H1 (cell line): ENCODE results near the gene PGBD5.

ENCODE experiments used
- ATF3 ChIP-seq: IDR thresholded peaks from 2 replicates; pipeline ENCODE4 v1.6.1; 2011; ENCODE audit warnings: low read depth, mild to moderate bottlenecking, low read length; ENCODE audit not compliant: insufficient read depth
- CHD2 ChIP-seq: IDR thresholded peaks from 2 replicates; pipeline ENCODE4 v1.6.1; 2012; ENCODE audit warnings: low read length, improper control_type of control experiment
- CTCF ChIP-seq, 3 experiments: IDR thresholded peaks; 1 replicate in 2 of 3; 2 replicates in 1 of 3; pipeline versions ENCODE4 v1.5.1 to v1.6.1; 2011; ENCODE audit warnings: low read length in 3 of 3, mild to moderate bottlenecking in 3 of 3, inconsistent platforms in 2 of 3, low read depth in 1 of 3, moderate library complexity in 1 of 3; ENCODE audit not compliant: insufficient read depth in 1 of 3; ENCODE audit errors: control extremely low read depth in 1 of 3
- EGR1 ChIP-seq: IDR thresholded peaks from 2 replicates; pipeline ENCODE4 v1.6.1; 2011; ENCODE audit warnings: low read depth, low read length, borderline replicate concordance
- EZH2 ChIP-seq: fragments of 200-600 bp; sonication (generic); IDR thresholded peaks from 2 replicates; pipeline ENCODE4 v1.7.1; 2012; ENCODE audit warnings: low read depth, mild to moderate bottlenecking, moderate library complexity, low read length, inconsistent platforms; ENCODE audit not compliant: severe bottlenecking
- HDAC2 ChIP-seq, 2 experiments: fragments of 300-600 bp in 1 of 2; sonication (generic) in 1 of 2; IDR thresholded peaks; 2 replicates each; pipeline ENCODE4 v1.6.1; 2011 to 2012; ENCODE audit warnings: low read depth in 2 of 2, low read length in 2 of 2, mild to moderate bottlenecking in 2 of 2, moderate library complexity in 2 of 2, borderline replicate concordance in 1 of 2, inconsistent platforms in 1 of 2
- HDAC6 ChIP-seq: IDR thresholded peaks from one replicate; pipeline ENCODE4 v1.7.1; 2012; ENCODE audit warnings: low read depth, mild to moderate bottlenecking, inconsistent platforms, low read length, moderate library complexity
- POLR2A ChIP-seq, 2 experiments: IDR thresholded peaks; 1 replicate in 1 of 2; 2 replicates in 1 of 2; pipeline ENCODE4 v1.6.1; 2011; ENCODE audit warnings: low read depth in 2 of 2, low read length in 2 of 2, mild to moderate bottlenecking in 2 of 2; ENCODE audit errors: control extremely low read depth in 1 of 2
- POLR2AphosphoS5 ChIP-seq: IDR thresholded peaks from 2 replicates; pipeline ENCODE4 v1.6.1; 2011; ENCODE audit warnings: low read depth, low read length
- RBBP5 ChIP-seq: IDR thresholded peaks from 2 replicates; pipeline ENCODE4 v1.7.1; 2012; ENCODE audit warnings: low read depth, mild to moderate bottlenecking, inconsistent platforms, low read length, moderate library complexity, borderline replicate concordance
- SIN3A ChIP-seq, 2 experiments: IDR thresholded peaks in 1 of 2; conservative IDR thresholded peaks in 1 of 2; 2 replicates each; pipeline ENCODE4 v1.6.1; 2011 to 2012; ENCODE audit warnings: low read length in 2 of 2, improper control_type of control experiment in 1 of 2, low read depth in 1 of 2, mild to moderate bottlenecking in 1 of 2
- TCF12 ChIP-seq: IDR thresholded peaks from 2 replicates; pipeline ENCODE4 v1.6.1; 2011; ENCODE audit warnings: low read depth, mild to moderate bottlenecking, low read length
- YY1 ChIP-seq: IDR thresholded peaks from 2 replicates; pipeline ENCODE4 v1.6.1; 2011; ENCODE audit warnings: low read depth, mild to moderate bottlenecking, low read length

GRCh38 chr1:230332061-230332460, 94.1 kb downstream of the PGBD5 start:
- TF ChIP-seq EZH2 (no peak), HDAC6 (no peak), CTCF (IDR thresholded peaks at IDR 0.05; ENCODE audit: control extremely low read depth in 1 of 3, insufficient read depth in 1 of 3, low read depth in 1 of 3, low read length in 3 of 3) (no peak), RBBP5 (no peak), POLR2AphosphoS5 (no peak), YY1 (no peak), ATF3 (no peak), POLR2A (IDR thresholded peaks at IDR 0.05; ENCODE audit: control extremely low read depth in 1 of 2, low read depth in 2 of 2, low read length in 2 of 2) (no peak), TCF12 (no peak), EGR1 (no peak), SIN3A (conservative IDR thresholded peaks at IDR 0.05 in 1 of 2, IDR thresholded peaks at IDR 0.05 in 1 of 2; ENCODE audit: low read depth in 1 of 2, low read length in 2 of 2) (no peak), CHD2 (no peak), HDAC2 (IDR thresholded peaks at IDR 0.05; ENCODE audit: borderline replicate concordance in 1 of 2, low read depth in 2 of 2, low read length in 2 of 2) (no peak)
